ENCODE measurements around the gene KIF7.
"Not testable (repeated sequence)": the region's sequence is repeated elsewhere in the genome, so short reads cannot be mapped to it uniquely, and the experiment has no call there.

KIF7 gene, protein sequence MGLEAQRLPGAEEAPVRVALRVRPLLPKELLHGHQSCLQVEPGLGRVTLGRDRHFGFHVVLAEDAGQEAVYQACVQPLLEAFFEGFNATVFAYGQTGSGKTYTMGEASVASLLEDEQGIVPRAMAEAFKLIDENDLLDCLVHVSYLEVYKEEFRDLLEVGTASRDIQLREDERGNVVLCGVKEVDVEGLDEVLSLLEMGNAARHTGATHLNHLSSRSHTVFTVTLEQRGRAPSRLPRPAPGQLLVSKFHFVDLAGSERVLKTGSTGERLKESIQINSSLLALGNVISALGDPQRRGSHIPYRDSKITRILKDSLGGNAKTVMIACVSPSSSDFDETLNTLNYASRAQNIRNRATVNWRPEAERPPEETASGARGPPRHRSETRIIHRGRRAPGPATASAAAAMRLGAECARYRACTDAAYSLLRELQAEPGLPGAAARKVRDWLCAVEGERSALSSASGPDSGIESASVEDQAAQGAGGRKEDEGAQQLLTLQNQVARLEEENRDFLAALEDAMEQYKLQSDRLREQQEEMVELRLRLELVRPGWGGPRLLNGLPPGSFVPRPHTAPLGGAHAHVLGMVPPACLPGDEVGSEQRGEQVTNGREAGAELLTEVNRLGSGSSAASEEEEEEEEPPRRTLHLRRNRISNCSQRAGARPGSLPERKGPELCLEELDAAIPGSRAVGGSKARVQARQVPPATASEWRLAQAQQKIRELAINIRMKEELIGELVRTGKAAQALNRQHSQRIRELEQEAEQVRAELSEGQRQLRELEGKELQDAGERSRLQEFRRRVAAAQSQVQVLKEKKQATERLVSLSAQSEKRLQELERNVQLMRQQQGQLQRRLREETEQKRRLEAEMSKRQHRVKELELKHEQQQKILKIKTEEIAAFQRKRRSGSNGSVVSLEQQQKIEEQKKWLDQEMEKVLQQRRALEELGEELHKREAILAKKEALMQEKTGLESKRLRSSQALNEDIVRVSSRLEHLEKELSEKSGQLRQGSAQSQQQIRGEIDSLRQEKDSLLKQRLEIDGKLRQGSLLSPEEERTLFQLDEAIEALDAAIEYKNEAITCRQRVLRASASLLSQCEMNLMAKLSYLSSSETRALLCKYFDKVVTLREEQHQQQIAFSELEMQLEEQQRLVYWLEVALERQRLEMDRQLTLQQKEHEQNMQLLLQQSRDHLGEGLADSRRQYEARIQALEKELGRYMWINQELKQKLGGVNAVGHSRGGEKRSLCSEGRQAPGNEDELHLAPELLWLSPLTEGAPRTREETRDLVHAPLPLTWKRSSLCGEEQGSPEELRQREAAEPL (N-terminal part only)

DNA sequence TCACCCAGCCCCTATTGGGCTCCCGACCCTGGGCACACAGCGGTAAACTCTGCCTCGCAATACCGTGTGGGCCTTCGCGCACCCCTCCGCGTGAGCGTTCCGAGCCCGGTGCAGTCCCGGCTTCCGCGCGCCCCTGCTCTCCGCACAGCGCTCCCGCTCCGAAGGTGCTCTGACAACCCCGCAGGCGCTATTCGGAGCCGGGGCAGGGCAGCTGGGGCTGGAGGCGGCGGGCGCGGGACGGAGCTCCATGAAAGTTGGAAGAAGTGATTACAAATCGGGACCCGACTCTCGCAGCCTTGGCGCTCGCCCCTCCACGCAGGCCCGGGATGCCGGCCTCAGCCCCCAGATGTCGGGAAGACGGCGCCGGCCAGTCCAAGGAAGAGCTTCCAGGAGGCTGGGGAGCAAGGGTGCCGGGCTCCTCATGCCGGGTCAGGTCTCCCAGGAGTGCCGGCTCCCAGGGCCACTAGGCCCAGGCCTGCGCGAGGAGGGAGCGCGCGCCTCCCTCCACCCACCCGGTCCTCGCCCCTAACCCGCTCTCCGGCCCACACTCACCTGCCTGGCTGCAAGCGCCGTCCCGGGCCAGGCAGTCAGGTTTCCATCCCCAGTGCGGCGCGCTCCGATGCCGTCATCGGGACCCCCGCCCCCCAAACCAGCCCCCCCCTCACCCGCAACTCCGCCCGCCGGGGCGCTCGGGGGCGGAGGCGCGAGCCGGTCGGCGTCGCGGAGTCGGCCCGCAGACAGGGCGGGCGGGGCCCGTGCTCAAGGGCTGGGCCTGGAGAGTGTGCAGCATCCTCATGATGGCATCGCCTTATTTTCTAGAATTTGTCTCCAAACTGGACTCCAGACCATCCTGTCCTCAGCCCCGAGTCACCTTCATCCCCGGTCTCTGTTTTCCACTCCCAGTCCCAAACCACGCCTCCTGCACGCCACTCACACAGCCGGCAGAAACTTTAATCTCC is at the start of gene KIF7:
Gene KIF7, minus strand, starts transcription at position 621 of the 959 bp plus-strand sequence. CDS start 2,537 bp downstream, outside the sequence.
- peak in 1 of 10 donors; percentile 85 for DNase-seq
- intact Hi-C loops (cut with DNase I): no loop called here

GRCh38 chr15:89704411-89704810 is 49.1 kb upstream of the KIF7 start:
- DNase-seq: no peak
- intact Hi-C loops (cut with DNase I): no loop called here

- intact Hi-C loops (cut with DNase I): no loop called here
- DNase-seq: no peak
These were observed 39.9 kb upstream of the KIF7 start for GRCh38 chr15:89695198-89695597.

DNA sequence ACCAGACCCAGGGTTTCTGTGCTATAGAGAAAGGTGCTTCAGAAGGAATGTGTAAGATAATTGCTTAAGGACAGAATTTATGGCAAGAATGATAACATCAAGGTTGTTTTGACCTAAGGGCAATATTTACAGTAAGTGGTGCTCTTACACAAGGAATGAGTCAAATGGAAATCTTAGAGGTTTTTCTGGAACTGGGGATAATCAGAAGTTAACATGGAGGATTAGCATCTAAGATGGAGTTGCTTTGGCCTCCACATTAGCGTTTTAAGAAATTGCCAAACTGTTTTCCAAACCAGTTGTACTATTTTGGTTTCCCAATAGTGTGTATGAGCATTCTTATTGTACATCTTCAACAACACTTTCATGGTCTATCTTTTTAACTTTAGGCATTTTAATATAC is 38.4 kb upstream of the KIF7 start:
- intact Hi-C loops (cut with DNase I): no loop called here

GRCh38 chr15:89693091-89693490 is 37.8 kb upstream of the KIF7 start:
- DNase-seq: no peak
- intact Hi-C loops (cut with DNase I): no loop called here

More for the DNA sequence above, 38.4 kb upstream of the KIF7 start:
- no peak for DNase-seq

- peak; percentile 51 to 95 (median 66) for DNase-seq
- intact Hi-C loops (cut with DNase I): no loop called here
These were observed 35.3 kb upstream of the KIF7 start, which contains the start of the genes PEX11A and WDR93 for GRCh38 chr15:89690276-89691218. PEX11A (minus strand) TSS chr15:89690754; CDS start chr15:89690632, 122 bp downstream. WDR93 (plus strand) TSS chr15:89690811; CDS start chr15:89701747, 10,936 bp downstream.

DNA sequence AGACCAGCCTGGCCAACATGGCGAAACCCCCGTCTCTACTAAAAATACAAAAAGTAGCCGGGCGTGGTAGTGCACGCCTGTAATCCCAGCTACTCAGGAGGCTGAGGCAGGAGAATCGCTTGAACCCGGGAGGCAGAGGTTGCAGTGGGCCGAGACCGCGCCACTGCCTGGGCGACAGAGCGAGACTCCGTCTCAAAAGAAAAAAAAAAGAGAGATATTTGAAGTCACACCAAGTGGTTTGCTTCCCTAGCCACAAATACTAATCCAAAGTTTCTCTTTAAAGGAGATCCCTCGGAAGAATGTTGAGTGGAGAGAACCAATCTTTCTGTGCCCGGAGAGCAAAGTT is 34.6 kb upstream of the KIF7 start:
- intact Hi-C loops (cut with DNase I); DNase-seq: not testable (repeated sequence)

DNA sequence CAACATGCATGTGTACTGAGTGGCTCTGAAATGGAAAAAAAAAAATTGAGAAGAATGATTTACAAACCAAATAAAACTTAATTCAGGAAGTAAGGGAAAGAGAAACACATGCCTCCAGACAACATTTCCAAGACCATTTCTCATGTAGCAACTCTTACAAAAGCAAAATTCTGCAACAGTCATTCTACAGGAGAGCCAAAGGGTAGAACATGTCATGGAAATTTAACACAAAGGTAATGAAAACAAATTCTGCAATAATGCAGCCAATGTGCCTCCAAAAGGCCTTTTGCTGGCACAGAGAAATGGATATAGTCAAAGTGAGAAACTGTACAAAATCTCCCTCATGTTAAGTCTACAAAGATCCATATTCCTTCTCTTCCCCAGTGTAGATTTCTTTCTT is 31.3 kb upstream of the KIF7 start:
- intact Hi-C loops (cut with DNase I): no loop called here
- no peak for DNase-seq

DNA sequence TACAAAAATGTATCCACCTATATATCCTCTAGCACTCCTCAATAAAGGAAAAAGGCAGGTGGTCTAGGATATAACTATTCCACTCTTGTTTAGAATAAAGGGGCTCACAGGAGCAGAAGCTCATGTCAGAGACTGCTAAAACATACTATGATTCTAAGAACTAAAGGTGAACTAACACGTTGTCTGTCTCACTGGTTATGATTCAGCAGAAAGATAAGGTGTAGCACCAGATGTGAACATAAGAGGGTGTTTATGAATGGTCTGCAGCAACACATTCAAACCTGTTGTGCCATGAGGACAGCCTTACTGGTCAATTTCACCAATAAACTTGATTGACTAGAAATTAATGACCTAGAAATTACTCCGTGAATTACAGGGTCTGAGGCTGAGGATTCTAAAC is 30.7 kb upstream of the KIF7 start:
- DNase-seq: no peak
- intact Hi-C loops (cut with DNase I): no loop called here

DNA sequence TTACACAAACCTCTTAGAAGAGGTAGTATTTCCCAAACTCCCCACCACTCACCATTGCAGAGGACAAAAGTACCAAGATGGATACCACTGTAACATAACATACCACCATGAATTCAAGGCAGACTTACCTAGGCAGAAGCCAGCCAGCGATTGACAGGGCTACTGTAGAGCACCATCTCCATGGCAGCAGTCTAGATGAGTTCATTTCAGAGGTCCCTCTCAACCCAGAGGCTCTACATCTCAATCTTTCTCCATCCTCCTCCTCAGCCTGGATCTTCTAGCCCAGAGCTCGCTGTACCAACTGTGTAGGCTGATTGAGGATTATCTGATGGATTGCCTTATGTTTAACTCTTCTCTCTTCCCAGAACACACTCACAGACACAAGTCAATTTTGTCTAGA is 25.9 kb upstream of the KIF7 start:
- DNase-seq: no peak
- intact Hi-C loops (cut with DNase I): no loop called here

- intact Hi-C loops (cut with DNase I): no loop called here
- DNase-seq: peak in 1 of 10 donors; percentile 11
These were observed 25.1 kb upstream of the KIF7 start for GRCh38 chr15:89680282-89680873.

GRCh38 chr15:89679212-89679611 is 23.9 kb upstream of the KIF7 start, which contains the start of gene PLIN1:
PLIN1 (minus strand) TSS chr15:89679367; CDS start chr15:89677489, 1,878 bp downstream.
- intact Hi-C loops (cut with DNase I): no loop called here
- no peak for DNase-seq

- no peak for DNase-seq
- intact Hi-C loops (cut with DNase I): no loop called here
These were observed 22.1 kb upstream of the KIF7 start for GRCh38 chr15:89677381-89677780.

GRCh38 chr15:89675606-89676005 is 20.3 kb upstream of the KIF7 start:
- intact Hi-C loops (cut with DNase I): no loop called here

GRCh38 chr15:89674526-89674925 is 19.3 kb upstream of the KIF7 start:
- DNase-seq: no peak
- intact Hi-C loops (cut with DNase I): no loop called here

More at GRCh38 chr15:89675606-89676005, 20.3 kb upstream of the KIF7 start:
- no peak for DNase-seq

DNA sequence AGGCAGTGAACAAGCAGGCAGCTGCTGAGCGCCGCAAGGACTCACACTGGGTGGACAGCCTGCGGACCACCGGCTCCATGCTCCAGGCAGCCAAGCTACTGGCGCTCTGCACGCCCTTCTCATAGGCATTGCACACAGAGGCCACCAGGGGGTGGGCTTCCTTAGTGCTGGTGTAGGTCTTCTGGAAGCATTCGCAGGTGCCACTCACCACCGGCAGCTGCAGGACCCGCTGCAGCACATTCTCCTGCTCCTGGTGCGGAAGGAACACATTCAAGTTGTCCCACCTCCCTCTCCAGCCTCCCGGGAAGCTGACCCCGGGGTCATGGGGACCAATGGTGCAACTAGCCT is 17.9 kb upstream of the KIF7 start:
- peak in 1 of 10 donors; percentile 83 for DNase-seq
- intact Hi-C loops (cut with DNase I): no loop called here
